Chondrocyte (in vitro differentiated cells): ENCODE measurements around the gene PDLIM7. TPM values are rescaled to one million over a fixed set of nuclear protein-coding genes. Genes with fewer than 3 reads are reported as not detected.
"Not testable (repeated sequence)": the region's sequence is repeated elsewhere in the genome, so short reads cannot be mapped to it uniquely, and the experiment has no call there.

Experiments used
- DNase-seq: peaks from one replicate; pipeline ENCODE4 v3.0.0; 2021; ENCODE audit warnings: mixed read lengths, low spot score
- H3K27ac Mint-ChIP-seq: one replicate; pipeline ENCODE4 v1.8.0; 2021; ENCODE audit warnings: mild to moderate bottlenecking, moderate library complexity, mixed read lengths; ENCODE audit not compliant: unreplicated experiment
- H3K27me3 Mint-ChIP-seq: 2 replicates; pipeline ENCODE4 v1.8.0; 2021; ENCODE audit warnings: low read depth, mixed read lengths
- H3K36me3 Mint-ChIP-seq: 2 replicates; pipeline ENCODE4 v1.8.0; 2021; ENCODE audit warnings: low read depth, mixed read lengths
- H3K4me1 Mint-ChIP-seq: 2 replicates; pipeline ENCODE4 v1.8.0; 2021; ENCODE audit warnings: low read depth, mild to moderate bottlenecking, mixed read lengths
- H3K4me3 Mint-ChIP-seq: one replicate; pipeline ENCODE4 v1.8.0; 2021; ENCODE audit warnings: mild to moderate bottlenecking, moderate library complexity, mixed read lengths; ENCODE audit not compliant: unreplicated experiment
- H3K9me3 Mint-ChIP-seq: 2 replicates; pipeline ENCODE4 v1.8.0; 2021; ENCODE audit warnings: low read depth, mixed read lengths
- total RNA-seq: library from RNA; stranded (reverse); gene quantifications from 3 replicates; pipeline ENCODE4 v1.2.1, GENCODE V29; 2021
- TF ChIP-seq, protein P1 (sequence below): fragments of 200-600 bp; sonication (generic); IDR thresholded peaks from 2 replicates; pipeline ENCODE4 v1.5.0; 2021; ENCODE audit warnings: antibody characterized with exemption, mild to moderate bottlenecking, moderate library complexity

PDLIM7 gene
- total RNA-seq, 1 donor from 2014 or later: 633 TPM

DNA sequence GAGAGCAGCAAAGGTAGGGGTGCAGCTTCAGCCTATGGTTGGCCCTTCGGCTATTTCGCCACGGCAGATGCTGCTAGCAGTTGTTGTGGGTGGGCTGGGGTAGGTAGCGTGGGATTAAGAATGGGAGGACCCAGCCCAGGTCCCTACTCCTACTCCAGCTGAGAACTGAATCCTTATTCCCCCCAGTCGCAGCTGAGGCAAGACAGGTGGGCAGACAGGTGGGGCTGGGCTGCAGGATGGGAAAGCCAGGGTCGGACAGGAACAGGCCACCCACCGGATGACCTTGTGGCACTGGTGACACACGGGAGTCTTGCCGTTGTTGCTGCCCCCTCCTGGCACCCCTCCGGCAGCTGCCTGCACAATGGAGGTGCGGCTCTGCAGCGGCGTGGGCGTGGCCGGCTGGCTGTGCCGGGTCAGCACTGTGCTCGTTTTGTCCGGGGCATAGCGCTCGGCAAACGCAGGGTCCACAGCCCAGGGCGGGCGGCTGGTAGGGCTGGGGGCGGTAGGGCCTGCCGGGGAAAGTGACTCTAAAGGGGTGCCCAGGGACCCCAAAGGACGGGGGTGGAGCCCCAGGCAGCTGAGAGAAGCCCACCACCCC is 8.2 kb downstream of the PDLIM7 start:
- Mint-ChIP-seq H3K27ac (peak overlapping the region; percentile 77), H3K4me3 (no peak overlapping the region), H3K4me1 (peaks cover 75% of the 10 kb centered on the region), H3K27me3 (no peaks in the 10 kb centered on the region), H3K9me3 (no peaks in the 10 kb centered on the region), H3K36me3 (peaks cover 54% of the 10 kb centered on the region)
- TF ChIP-seq, protein P1, sequence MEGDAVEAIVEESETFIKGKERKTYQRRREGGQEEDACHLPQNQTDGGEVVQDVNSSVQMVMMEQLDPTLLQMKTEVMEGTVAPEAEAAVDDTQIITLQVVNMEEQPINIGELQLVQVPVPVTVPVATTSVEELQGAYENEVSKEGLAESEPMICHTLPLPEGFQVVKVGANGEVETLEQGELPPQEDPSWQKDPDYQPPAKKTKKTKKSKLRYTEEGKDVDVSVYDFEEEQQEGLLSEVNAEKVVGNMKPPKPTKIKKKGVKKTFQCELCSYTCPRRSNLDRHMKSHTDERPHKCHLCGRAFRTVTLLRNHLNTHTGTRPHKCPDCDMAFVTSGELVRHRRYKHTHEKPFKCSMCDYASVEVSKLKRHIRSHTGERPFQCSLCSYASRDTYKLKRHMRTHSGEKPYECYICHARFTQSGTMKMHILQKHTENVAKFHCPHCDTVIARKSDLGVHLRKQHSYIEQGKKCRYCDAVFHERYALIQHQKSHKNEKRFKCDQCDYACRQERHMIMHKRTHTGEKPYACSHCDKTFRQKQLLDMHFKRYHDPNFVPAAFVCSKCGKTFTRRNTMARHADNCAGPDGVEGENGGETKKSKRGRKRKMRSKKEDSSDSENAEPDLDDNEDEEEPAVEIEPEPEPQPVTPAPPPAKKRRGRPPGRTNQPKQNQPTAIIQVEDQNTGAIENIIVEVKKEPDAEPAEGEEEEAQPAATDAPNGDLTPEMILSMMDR: peak; percentile 40
- no peak for DNase-seq

DNA sequence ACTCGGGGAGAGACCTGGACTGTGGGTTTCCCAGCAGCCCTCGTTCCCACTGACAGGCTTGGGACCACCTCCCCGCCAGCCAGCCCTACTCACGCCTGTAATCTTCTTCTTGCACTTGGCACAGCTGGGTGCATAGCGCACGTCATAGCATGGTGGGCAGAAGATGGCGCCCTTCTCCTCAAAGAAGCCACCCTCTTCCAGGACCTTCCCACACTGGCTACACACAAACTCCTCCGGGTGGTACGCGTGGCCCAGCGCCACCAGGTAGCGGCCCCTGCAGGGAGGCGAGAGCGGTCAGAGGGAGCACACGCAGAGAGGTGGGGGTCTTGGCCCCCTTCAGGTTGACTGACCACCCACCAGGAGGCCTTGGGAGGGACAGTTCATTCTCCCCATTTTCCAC is 9.4 kb downstream of the PDLIM7 start:
- Mint-ChIP-seq H3K27ac (peak overlapping the region; percentile 41), H3K27me3 (no peaks in the 10 kb centered on the region), H3K4me3 (no peak overlapping the region), H3K36me3 (peaks cover 60% of the 10 kb centered on the region), H3K9me3 (no peaks in the 10 kb centered on the region), H3K4me1 (peaks cover 74% of the 10 kb centered on the region)
- TF ChIP-seq, protein P1: peak; percentile 33
- no peak for DNase-seq

DNA sequence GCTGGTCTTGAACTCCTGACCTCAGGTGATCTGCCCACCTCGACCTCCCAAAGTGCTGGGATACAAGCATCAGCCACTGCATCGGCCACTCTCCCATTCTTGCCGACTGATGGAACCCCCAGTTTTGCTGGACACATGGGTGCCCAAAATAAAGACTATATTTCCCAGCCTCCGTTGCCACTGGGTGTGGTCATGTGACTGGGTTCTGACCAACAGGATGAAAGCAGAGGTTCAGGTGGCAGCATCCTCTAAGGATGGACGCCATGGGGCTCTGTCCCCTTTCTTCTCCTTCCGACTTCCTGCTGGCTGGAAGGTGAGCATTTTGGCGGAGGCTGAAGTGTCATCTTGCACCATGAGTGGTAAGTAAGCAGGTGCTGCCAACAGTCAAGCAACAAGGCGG is 10.3 kb downstream of the PDLIM7 start:
- Mint-ChIP-seq H3K9me3 (no peaks in the 10 kb centered on the region), H3K4me3 (no peak overlapping the region), H3K27ac (peak overlapping the region; percentile 83), H3K36me3 (peaks cover 61% of the 10 kb centered on the region), H3K27me3 (no peaks in the 10 kb centered on the region), H3K4me1 (peaks cover 74% of the 10 kb centered on the region)
- TF ChIP-seq, protein P1: no peak
- DNase-seq: no peak

DNA sequence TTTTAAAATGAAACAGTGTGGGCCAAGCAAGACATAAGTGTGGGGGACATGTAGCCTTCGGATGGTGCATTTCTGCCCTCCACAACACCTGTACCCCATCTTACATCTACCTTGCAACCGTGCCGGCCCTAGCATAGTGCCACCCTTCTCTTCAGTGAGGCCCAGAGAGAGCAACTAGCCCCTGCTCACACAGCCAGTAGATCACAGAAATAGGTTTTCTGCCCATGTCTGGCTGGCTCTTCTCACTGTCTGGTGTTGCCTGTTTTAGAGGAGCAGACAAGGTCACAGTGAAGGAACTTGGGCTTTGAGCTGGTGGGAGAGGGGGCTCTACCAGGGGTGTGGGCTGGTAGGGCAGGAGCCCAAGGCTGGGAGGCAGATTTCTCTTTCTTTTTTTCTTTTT is 11.1 kb downstream of the PDLIM7 start:
- Mint-ChIP-seq H3K36me3 (peaks cover 59% of the 10 kb centered on the region), H3K27me3 (no peaks in the 10 kb centered on the region), H3K4me3 (no peak overlapping the region), H3K4me1 (peaks cover 71% of the 10 kb centered on the region), H3K9me3 (no peaks in the 10 kb centered on the region), H3K27ac (peak overlapping the region; percentile 45)
- no peak for DNase-seq
- TF ChIP-seq, protein P1: no peak

DNA sequence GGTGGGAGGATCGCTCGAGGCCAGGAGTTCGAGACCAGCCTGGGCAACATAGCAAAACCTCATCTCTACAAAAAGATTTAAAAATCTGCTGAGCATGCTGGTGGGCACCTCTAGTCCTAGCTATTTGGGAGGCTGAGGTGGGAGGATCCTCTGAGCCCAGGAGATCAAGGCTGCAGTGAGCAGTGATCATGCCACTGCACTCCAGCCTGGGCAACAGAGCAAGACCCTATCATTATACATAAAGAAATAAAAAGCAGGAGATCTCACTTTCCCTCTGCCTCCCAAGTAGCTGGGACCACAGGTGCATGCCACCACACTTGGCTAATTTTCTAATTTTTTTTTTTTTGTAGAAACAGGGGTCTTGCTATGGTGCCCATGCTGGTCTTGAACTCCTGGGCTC is 11.7 kb downstream of the PDLIM7 start:
- H3K27me3 Mint-ChIP-seq, DNase-seq, H3K4me3 Mint-ChIP-seq, H3K9me3 Mint-ChIP-seq: not testable (repeated sequence)
- Mint-ChIP-seq H3K27ac (peak overlapping the region; percentile 90), H3K4me1 (peaks cover 66% of the 10 kb centered on the region), H3K36me3 (peaks cover 57% of the 10 kb centered on the region)

DNA sequence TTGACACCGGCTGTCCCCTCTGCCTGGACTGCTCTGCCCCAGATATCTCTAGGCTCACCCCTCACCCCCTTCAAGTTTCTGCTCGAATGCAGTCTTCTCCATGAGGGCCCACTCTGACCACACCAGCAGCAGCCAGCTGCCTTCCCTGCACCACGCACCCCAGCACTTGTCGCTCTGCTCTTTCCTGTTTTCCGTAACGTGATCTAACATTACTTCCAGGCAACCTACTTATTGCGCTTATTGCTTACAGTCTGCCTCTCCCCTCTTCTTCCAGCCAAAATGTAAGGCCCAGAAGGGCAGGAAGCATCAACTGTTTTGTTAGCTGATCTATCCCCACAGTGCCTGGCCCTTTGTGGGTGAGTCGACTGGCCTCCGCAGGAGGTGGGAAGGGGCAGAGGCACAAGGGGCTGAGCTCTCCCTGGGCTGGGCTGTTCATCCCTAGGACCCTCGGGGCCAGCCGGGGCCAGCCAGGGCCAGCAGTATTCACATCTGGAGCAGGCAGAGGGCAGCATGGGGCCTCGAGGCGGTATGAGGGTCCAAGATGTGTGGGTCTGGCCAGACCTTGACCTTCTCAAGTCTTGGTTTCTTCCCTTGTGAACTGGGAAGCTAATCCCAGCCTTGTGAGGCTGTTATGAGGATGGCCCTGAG is 12.4 kb downstream of the PDLIM7 start:
- Mint-ChIP-seq H3K4me1 (peaks cover 65% of the 10 kb centered on the region), H3K27ac (peak overlapping the region; percentile 90), H3K27me3 (no peaks in the 10 kb centered on the region), H3K9me3 (no peaks in the 10 kb centered on the region), H3K36me3 (peaks cover 53% of the 10 kb centered on the region), H3K4me3 (no peak overlapping the region)
- DNase-seq: no peak
- TF ChIP-seq, protein P1: no peak
